HepG2 (cell line): ENCODE measurements around the gene PPIL6. TPM values are rescaled to one million over a fixed set of nuclear protein-coding genes. Genes with fewer than 3 reads are reported as not detected.

Experiments used
- MXI1 ChIP-seq: IDR thresholded peaks from 3 replicates; pipeline ENCODE4 v1.6.1; 2012; ENCODE audit warnings: low read depth, low read length, inconsistent platforms, borderline replicate concordance
- NFATC3 ChIP-seq: sonication (generic); formaldehyde crosslinking; IDR thresholded peaks from 2 replicates; pipeline ENCODE4 v1.5.1; 2020; ENCODE audit warnings: mild to moderate bottlenecking, missing genetic modification reagents
- RFX1 ChIP-seq: fragments of 450-650 bp; IDR thresholded peaks from 2 replicates; pipeline ENCODE4 v1.6.1; 2017
- SALL1 ChIP-seq: sonication (generic); formaldehyde crosslinking; IDR thresholded peaks from 2 replicates; pipeline ENCODE4 v1.8.0; 2022; ENCODE audit warnings: mild to moderate bottlenecking, missing genetic modification reagents
- ZNF850 ChIP-seq: sonication (generic); formaldehyde crosslinking; conservative IDR thresholded peaks from 2 replicates; pipeline ENCODE4 v1.9.0; 2021; ENCODE audit warnings: mild to moderate bottlenecking, missing genetic modification reagents
- polyA plus RNA-seq, 8 experiments: library from polyadenylated mRNA; depleted of rRNA in 3 of 8; stranded (reverse) in 7 of 8; unstranded in 1 of 8; fragments of >200 nt; fragmentation: Illumina TruSeq in 4 of 8; extraction: Trizol in 4 of 8; gene quantifications; 2 replicates each; pipeline versions ENCODE4 v1.2.1 to v1.2.3, GENCODE V29; 2011 to 2016; ENCODE audit warnings: low read depth in 4 of 8, missing spikeins in 1 of 8, mixed read lengths in 1 of 8; ENCODE audit not compliant: insufficient read depth in 1 of 8
- total RNA-seq, 5 experiments: library from RNA; depleted of rRNA; stranded (reverse); fragments of >200 nt; fragmentation: Illumina TruSeq; extraction: Trizol; gene quantifications; 2 replicates each; pipeline ENCODE4 v1.2.3, GENCODE V29; 2016; ENCODE audit warnings: low read depth in 1 of 5
- TF ChIP-seq, protein P1 (sequence below): sonication (generic); formaldehyde crosslinking; IDR thresholded peaks from 2 replicates; pipeline ENCODE4 v1.4.0; 2020; ENCODE audit warnings: mild to moderate bottlenecking, missing genetic modification reagents
- TF ChIP-seq, protein P2 (sequence below): IDR thresholded peaks from 2 replicates; pipeline ENCODE4 v1.6.1; 2016; ENCODE audit warnings: missing compliant biosample characterization, missing genetic modification reagents, borderline replicate concordance
- TF ChIP-seq, protein P3 (sequence below): sonication (generic); formaldehyde crosslinking; IDR thresholded peaks from 2 replicates; pipeline ENCODE4 v1.4.0; 2020; ENCODE audit warnings: mild to moderate bottlenecking, missing genetic modification reagents, borderline replicate concordance
- TF ChIP-seq, protein P4 (sequence below): sonication (generic); formaldehyde crosslinking; IDR thresholded peaks from 2 replicates; pipeline ENCODE4 v1.4.0; 2020; ENCODE audit warnings: missing genetic modification reagents
- TF ChIP-seq, protein P5 (sequence below): fragments of 450-650 bp; IDR thresholded peaks from 2 replicates; pipeline ENCODE4 v1.6.1; 2016
- TF ChIP-seq, protein P6 (sequence below): IDR thresholded peaks from 2 replicates; pipeline ENCODE4 v1.6.1; 2016; ENCODE audit warnings: missing genetic modification reagents, missing compliant biosample characterization

PPIL6 gene
- total and polyA plus RNA-seq, 2 of the 13 experiments (the other 11 are each of a cell fraction or from before 2014, with no cell fraction given) = 0.22 to 0.46 TPM

DNA sequence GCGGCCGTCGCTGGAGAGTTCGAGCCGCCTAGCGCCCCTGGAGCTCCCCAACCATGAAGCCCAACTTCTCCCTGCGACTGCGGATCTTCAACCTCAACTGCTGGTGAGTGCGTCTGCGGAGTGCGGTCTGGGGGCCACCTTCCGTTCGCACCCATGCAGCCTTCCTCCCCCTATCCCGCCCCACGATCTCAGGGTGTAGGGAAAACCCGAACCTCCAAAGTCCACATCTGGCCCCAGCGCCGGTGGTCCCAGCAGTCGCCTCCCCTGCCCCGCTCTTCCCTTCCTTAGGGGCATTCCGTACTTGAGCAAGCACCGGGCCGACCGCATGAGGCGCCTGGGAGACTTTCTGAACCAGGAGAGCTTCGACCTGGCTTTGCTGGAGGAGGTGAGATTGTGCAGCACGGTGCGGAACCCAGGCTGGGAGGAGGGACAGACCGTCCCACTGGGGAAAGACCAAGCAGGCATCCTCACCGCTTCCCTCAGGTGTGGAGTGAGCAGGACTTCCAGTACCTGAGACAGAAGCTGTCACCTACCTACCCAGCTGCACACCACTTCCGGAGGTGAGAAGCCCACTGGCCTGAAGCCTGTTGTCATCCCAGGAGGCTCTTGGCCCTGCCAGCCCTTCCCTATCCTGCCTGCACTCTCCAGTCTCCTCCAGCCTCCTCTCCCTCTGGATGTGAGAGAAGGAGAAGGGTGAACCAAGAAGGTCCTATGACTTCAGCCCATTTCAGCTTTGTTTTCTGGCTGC, 815 bp upstream of the PPIL6 start (continued):
- TF ChIP-seq, protein P1, sequence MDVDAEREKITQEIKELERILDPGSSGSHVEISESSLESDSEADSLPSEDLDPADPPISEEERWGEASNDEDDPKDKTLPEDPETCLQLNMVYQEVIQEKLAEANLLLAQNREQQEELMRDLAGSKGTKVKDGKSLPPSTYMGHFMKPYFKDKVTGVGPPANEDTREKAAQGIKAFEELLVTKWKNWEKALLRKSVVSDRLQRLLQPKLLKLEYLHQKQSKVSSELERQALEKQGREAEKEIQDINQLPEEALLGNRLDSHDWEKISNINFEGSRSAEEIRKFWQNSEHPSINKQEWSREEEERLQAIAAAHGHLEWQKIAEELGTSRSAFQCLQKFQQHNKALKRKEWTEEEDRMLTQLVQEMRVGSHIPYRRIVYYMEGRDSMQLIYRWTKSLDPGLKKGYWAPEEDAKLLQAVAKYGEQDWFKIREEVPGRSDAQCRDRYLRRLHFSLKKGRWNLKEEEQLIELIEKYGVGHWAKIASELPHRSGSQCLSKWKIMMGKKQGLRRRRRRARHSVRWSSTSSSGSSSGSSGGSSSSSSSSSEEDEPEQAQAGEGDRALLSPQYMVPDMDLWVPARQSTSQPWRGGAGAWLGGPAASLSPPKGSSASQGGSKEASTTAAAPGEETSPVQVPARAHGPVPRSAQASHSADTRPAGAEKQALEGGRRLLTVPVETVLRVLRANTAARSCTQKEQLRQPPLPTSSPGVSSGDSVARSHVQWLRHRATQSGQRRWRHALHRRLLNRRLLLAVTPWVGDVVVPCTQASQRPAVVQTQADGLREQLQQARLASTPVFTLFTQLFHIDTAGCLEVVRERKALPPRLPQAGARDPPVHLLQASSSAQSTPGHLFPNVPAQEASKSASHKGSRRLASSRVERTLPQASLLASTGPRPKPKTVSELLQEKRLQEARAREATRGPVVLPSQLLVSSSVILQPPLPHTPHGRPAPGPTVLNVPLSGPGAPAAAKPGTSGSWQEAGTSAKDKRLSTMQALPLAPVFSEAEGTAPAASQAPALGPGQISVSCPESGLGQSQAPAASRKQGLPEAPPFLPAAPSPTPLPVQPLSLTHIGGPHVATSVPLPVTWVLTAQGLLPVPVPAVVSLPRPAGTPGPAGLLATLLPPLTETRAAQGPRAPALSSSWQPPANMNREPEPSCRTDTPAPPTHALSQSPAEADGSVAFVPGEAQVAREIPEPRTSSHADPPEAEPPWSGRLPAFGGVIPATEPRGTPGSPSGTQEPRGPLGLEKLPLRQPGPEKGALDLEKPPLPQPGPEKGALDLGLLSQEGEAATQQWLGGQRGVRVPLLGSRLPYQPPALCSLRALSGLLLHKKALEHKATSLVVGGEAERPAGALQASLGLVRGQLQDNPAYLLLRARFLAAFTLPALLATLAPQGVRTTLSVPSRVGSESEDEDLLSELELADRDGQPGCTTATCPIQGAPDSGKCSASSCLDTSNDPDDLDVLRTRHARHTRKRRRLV (CRISPR knock-in tag) = no peak
- TF ChIP-seq NFATC3 (CRISPR knock-in tag) (no peak), SALL1 (no peak), ZNF850 (CRISPR knock-in tag) (no peak), RFX1 (no peak), MXI1 (no peak)
- TF ChIP-seq, protein P2, sequence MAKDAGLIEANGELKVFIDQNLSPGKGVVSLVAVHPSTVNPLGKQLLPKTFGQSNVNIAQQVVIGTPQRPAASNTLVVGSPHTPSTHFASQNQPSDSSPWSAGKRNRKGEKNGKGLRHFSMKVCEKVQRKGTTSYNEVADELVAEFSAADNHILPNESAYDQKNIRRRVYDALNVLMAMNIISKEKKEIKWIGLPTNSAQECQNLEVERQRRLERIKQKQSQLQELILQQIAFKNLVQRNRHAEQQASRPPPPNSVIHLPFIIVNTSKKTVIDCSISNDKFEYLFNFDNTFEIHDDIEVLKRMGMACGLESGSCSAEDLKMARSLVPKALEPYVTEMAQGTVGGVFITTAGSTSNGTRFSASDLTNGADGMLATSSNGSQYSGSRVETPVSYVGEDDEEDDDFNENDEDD (CRISPR knock-in tag) = no peak
- TF ChIP-seq, protein P3, sequence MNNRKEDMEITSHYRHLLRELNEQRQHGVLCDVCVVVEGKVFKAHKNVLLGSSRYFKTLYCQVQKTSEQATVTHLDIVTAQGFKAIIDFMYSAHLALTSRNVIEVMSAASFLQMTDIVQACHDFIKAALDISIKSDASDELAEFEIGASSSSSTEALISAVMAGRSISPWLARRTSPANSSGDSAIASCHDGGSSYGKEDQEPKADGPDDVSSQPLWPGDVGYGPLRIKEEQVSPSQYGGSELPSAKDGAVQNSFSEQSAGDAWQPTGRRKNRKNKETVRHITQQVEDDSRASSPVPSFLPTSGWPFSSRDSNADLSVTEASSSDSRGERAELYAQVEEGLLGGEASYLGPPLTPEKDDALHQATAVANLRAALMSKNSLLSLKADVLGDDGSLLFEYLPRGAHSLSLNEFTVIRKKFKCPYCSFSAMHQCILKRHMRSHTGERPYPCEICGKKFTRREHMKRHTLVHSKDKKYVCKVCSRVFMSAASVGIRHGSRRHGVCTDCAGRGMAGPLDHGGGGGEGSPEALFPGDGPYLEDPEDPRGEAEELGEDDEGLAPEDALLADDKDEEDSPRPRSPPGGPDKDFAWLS = 0 out of 2 replicates have a peak, but pooled peaks have one; percentile 72
- TF ChIP-seq, protein P4, sequence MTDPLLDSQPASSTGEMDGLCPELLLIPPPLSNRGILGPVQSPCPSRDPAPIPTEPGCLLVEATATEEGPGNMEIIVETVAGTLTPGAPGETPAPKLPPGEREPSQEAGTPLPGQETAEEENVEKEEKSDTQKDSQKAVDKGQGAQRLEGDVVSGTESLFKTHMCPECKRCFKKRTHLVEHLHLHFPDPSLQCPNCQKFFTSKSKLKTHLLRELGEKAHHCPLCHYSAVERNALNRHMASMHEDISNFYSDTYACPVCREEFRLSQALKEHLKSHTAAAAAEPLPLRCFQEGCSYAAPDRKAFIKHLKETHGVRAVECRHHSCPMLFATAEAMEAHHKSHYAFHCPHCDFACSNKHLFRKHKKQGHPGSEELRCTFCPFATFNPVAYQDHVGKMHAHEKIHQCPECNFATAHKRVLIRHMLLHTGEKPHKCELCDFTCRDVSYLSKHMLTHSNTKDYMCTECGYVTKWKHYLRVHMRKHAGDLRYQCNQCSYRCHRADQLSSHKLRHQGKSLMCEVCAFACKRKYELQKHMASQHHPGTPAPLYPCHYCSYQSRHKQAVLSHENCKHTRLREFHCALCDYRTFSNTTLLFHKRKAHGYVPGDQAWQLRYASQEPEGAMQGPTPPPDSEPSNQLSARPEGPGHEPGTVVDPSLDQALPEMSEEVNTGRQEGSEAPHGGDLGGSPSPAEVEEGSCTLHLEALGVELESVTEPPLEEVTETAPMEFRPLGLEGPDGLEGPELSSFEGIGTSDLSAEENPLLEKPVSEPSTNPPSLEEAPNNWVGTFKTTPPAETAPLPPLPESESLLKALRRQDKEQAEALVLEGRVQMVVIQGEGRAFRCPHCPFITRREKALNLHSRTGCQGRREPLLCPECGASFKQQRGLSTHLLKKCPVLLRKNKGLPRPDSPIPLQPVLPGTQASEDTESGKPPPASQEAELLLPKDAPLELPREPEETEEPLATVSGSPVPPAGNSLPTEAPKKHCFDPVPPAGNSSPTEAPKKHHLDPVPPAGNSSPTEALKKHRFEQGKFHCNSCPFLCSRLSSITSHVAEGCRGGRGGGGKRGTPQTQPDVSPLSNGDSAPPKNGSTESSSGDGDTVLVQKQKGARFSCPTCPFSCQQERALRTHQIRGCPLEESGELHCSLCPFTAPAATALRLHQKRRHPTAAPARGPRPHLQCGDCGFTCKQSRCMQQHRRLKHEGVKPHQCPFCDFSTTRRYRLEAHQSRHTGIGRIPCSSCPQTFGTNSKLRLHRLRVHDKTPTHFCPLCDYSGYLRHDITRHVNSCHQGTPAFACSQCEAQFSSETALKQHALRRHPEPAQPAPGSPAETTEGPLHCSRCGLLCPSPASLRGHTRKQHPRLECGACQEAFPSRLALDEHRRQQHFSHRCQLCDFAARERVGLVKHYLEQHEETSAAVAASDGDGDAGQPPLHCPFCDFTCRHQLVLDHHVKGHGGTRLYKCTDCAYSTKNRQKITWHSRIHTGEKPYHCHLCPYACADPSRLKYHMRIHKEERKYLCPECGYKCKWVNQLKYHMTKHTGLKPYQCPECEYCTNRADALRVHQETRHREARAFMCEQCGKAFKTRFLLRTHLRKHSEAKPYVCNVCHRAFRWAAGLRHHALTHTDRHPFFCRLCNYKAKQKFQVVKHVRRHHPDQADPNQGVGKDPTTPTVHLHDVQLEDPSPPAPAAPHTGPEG (CRISPR knock-in tag) = no peak
- TF ChIP-seq, protein P5, sequence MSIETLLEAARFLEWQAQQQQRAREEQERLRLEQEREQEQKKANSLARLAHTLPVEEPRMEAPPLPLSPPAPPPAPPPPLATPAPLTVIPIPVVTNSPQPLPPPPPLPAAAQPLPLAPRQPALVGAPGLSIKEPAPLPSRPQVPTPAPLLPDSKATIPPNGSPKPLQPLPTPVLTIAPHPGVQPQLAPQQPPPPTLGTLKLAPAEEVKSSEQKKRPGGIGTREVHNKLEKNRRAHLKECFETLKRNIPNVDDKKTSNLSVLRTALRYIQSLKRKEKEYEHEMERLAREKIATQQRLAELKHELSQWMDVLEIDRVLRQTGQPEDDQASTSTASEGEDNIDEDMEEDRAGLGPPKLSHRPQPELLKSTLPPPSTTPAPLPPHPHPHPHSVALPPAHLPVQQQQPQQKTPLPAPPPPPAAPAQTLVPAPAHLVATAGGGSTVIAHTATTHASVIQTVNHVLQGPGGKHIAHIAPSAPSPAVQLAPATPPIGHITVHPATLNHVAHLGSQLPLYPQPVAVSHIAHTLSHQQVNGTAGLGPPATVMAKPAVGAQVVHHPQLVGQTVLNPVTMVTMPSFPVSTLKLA = no peak
- TF ChIP-seq, protein P6, sequence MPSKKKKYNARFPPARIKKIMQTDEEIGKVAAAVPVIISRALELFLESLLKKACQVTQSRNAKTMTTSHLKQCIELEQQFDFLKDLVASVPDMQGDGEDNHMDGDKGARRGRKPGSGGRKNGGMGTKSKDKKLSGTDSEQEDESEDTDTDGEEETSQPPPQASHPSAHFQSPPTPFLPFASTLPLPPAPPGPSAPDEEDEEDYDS = no peak
